Fibroblast of pulmonary artery (primary cell): ENCODE measurements around the gene NMRK1.
A peak's percentile ranks its signal among the peaks of the same experiment; 100 is the strongest.

Source experiments
- DNase-seq: peaks from one replicate; pipeline ENCODE4 v3.0.0-alpha.2; 2010; ENCODE audit warnings: low read depth
- H3K4me3 ChIP-seq: replicated peaks from 2 replicates; pipeline ENCODE4 v1.5.1; 2011; ENCODE audit warnings: low read depth, mild to moderate bottlenecking, control low read depth, low read length, moderate library complexity
- CTCF ChIP-seq: IDR thresholded peaks from 2 replicates; pipeline ENCODE4 v1.5.1; 2011; ENCODE audit warnings: mild to moderate bottlenecking, control low read depth, low read length, inconsistent platforms; ENCODE audit errors: missing control alignments

NMRK1 gene

GRCh38 chr9:75087824-75088645 lies at the start of gene NMRK1, which contains the start of gene OSTF1:
Gene NMRK1 (minus strand): TSS chr9:75088155. CDS start chr9:75083115, 5,040 bp downstream.
Gene OSTF1 (plus strand): TSS chr9:75088514. CDS start chr9:75088693, 179 bp downstream.
- H3K4me3 ChIP-seq = peak within 1 kb of the TSS; percentile 88
- DNase-seq = peak; percentile 97
- no peak for TF ChIP-seq CTCF

- DNase-seq = no peak
- TF ChIP-seq CTCF = no peak
These were observed 46.5 kb upstream of the NMRK1 start for GRCh38 chr9:75134495-75134894.

GRCh38 chr9:75133396-75133795 lies 45.4 kb upstream of the NMRK1 start:
- DNase-seq = no peak
- no peak overlapping the region for H3K4me3 ChIP-seq
- no peak for TF ChIP-seq CTCF

More at GRCh38 chr9:75134495-75134894, 46.5 kb upstream of the NMRK1 start:
- H3K4me3 ChIP-seq = no peak overlapping the region

- no peak for TF ChIP-seq CTCF
- DNase-seq = no peak
- no peak overlapping the region for H3K4me3 ChIP-seq
These were observed 44.3 kb upstream of the NMRK1 start for GRCh38 chr9:75132244-75132643.

GRCh38 chr9:75131700-75132099 lies 43.7 kb upstream of the NMRK1 start:
- DNase-seq = no peak
- no peak overlapping the region for H3K4me3 ChIP-seq
- no peak for TF ChIP-seq CTCF

GRCh38 chr9:75130621-75131230 lies 42.8 kb upstream of the NMRK1 start:
- no peak for TF ChIP-seq CTCF
- no peak overlapping the region for H3K4me3 ChIP-seq
- DNase-seq = no peak

- TF ChIP-seq CTCF = no peak
- no peak for DNase-seq
- H3K4me3 ChIP-seq = no peak overlapping the region
These were observed 42.2 kb upstream of the NMRK1 start for GRCh38 chr9:75130172-75130571.
